Testis (tissue), 3 donors: ENCODE results near the gene FAM124A. TPM values are rescaled to one million over a fixed set of nuclear protein-coding genes. Genes with fewer than 3 reads are reported as not detected.

Experiments used
- DNase-seq: peaks from one replicate; pipeline ENCODE4 v3.0.0-alpha.2; 2019
- H3K27ac ChIP-seq, 2 donors: fragments of 200-600 bp; sonication (generic); one replicate each; pipeline ENCODE4 v1.5.1; 2019
- H3K27me3 ChIP-seq: fragments of 200-600 bp; sonication (generic); one replicate; pipeline ENCODE4 v1.5.1; 2019
- H3K36me3 ChIP-seq: fragments of 200-600 bp; sonication (generic); one replicate; pipeline ENCODE4 v1.5.1; 2017; ENCODE audit warnings: low read depth; ENCODE audit errors: missing control alignments
- H3K4me1 ChIP-seq: fragments of 200-600 bp; sonication (generic); one replicate; pipeline ENCODE4 v1.5.1; 2019
- H3K4me3 ChIP-seq, 2 donors: fragments of 200-600 bp; sonication (generic); one replicate each; pipeline ENCODE4 v1.5.1; 2017 to 2019
- H3K9me3 ChIP-seq: fragments of 200-600 bp; sonication (generic); one replicate; pipeline ENCODE4 v1.5.1; 2017
- CTCF ChIP-seq, 3 experiments: fragments of 450-650 bp in 2 of 3; fragments of 200-600 bp in 1 of 3; sonication (generic) in 1 of 3; IDR thresholded peaks; one replicate each; pipeline ENCODE4 v1.5.1; 2016 to 2019; ENCODE audit warnings: antibody characterized with exemption in 3 of 3, mild to moderate bottlenecking in 2 of 3, moderate library complexity in 1 of 3
- POLR2A ChIP-seq: fragments of 450-650 bp; IDR thresholded peaks from one replicate; pipeline ENCODE4 v1.6.1; 2017; ENCODE audit warnings: antibody characterized with exemption, mild to moderate bottlenecking, moderate library complexity
- WGBS, 2 donors: methylation state at CpG; one replicate each; pipeline ENCODE4 v1.1.5; 2018; 5-methylcytosine and 5-hydroxymethylcytosine counted together
- intact Hi-C: fragments of 100-400 bp; cut with DNase I; formaldehyde crosslinking; loops from one replicate; pipeline ENCODE4 v1.15.1; 2023; ENCODE audit warnings: low total_unique reads
- polyA plus RNA-seq: library from polyadenylated mRNA; stranded (reverse); fragments of 350-450 nt; fragmentation: Illumina TruSeq; extraction: RNeasy Lipid Tissue Mini Kit (QIAGEN cat#74804); gene quantifications from one replicate; pipeline ENCODE4 v1.2.3, GENCODE V29; 2014; ENCODE audit warnings: low read depth, low replicate concordance; ENCODE audit not compliant: insufficient read depth
- total RNA-seq, 2 donors: library from RNA; depleted of rRNA; stranded (reverse); fragments of >200 nt; gene quantifications; one replicate each; pipeline ENCODE4 v1.2.3, GENCODE V29; 2016

The FAM124A gene
- total and polyA plus RNA-seq, 3 donors from 2014 or later: 2.7 to 3.4 (median 3.0) TPM

GRCh38 chr13:51329606-51330005 lies 107.4 kb downstream of the FAM124A start:
- H3K27ac ChIP-seq: no peak overlapping the region
- H3K9me3 ChIP-seq: no peaks in the 10 kb centered on the region
- no peaks in the 10 kb centered on the region for H3K36me3 ChIP-seq
- WGBS, 2 donors: 89 to 94% methylated on average over 3 of the region's 3 CpGs
- no peaks in the 10 kb centered on the region for H3K27me3 ChIP-seq
- H3K4me3 ChIP-seq: no peak overlapping the region
- TF ChIP-seq CTCF (IDR thresholded peaks at IDR 0.05): no peak
- TF ChIP-seq POLR2A: no peak
- intact Hi-C loops: no loop called here
- no peaks in the 10 kb centered on the region for H3K4me1 ChIP-seq
- DNase-seq: no peak

DNA sequence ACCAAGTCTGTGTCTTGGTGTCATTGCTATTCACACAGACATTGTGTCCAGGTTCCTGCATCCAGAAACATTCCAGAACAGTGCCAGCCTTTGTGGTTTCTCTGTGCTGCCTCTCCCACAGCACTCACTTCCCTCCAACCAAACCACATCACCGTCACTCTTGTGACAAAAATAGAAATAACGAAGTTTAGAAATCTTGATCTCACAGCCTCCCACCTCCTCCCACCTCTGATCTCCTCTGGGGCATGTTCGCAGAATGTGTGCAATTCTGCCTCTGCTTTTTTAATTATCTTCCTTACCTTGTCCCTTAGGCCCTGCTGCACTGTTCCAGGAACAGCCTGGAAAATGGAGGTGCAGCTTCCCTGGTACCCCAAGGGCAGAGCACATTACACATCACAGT lies 108.6 kb downstream of the FAM124A start:
- H3K4me1 ChIP-seq: no peaks in the 10 kb centered on the region
- intact Hi-C loops: no loop called here
- no peaks in the 10 kb centered on the region for H3K36me3 ChIP-seq
- no peak overlapping the region for H3K4me3 ChIP-seq
- H3K9me3 ChIP-seq: no peaks in the 10 kb centered on the region
- no peak for TF ChIP-seq CTCF (IDR thresholded peaks at IDR 0.05)
- no peak for TF ChIP-seq POLR2A
- H3K27ac ChIP-seq: no peak overlapping the region
- no peaks in the 10 kb centered on the region for H3K27me3 ChIP-seq
- peak; percentile 63 for DNase-seq
- WGBS, 2 donors: 51 to 64% methylated on average over 3 of the region's 3 CpGs

DNA sequence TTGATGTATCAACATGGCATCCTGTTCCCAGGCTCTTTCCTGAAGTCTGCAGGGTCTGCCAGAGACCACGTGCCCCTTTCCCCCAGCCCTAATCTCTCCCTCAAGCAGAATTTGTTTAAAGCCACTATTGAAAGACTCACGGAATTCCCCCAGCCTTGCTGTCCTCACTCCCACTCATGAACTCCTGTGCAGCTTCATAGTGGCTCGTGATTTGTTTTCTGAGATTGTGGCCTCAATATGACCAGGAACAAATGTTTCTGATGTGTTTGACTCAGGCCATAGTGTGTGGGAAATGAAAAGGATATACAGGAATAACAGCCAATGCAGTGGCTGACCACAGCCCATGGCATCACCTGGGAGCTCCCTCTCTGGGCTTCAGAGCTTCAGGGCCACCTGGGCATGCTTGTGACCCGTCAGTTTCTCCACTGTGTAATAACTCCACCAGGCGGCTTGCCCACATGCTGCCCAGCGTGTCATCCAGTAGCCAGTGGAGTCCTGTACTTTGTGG lies 109.2 kb downstream of the FAM124A start:
- Histone ChIP-seq H3K4me1 (no peaks in the 10 kb centered on the region), H3K27me3 (no peaks in the 10 kb centered on the region), H3K36me3 (no peaks in the 10 kb centered on the region), H3K4me3 (no peak overlapping the region), H3K27ac (no peak overlapping the region), H3K9me3 (no peaks in the 10 kb centered on the region)
- TF ChIP-seq POLR2A: no peak
- no peak for TF ChIP-seq CTCF (IDR thresholded peaks at IDR 0.05)
- DNase-seq: peak; percentile 40
- intact Hi-C loops: no loop called here
- WGBS, 2 donors: 55 to 67% methylated on average over 6 of the region's 6 CpGs

DNA sequence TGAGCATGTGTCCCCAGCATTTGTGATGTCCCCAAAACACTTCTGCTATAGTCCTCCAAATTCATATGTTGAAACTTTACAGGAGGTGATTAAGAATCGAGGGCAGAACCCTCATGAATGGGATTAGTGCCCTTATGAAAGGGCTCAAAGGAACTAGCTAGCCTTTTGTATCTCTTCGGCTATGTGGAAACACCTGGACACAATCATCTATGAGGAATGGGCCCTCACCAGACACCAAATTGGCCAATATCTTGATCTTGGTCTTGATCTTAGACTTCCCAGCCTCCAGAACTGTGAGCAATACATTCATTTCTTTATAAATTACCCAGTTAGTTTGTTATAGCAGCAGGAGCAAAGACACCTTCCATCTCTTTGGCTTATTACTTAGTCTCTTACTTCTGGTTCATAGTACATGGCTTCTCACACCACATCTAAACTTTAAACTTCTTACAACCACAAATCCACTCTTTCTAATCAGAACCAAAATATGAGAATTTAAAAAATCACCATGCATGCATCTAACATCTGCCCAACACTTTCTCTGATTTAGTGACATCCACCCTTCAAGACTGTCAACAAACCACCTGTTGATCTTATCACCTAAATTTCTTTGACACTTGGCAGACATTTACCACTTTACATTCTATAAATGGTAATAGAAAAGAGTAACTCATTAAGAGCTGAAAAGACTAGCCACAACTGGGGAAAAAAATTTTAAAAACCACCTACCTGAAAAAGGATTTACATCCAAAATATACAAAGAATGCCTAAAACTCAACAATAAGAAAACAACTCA lies 110.6 kb downstream of the FAM124A start:
- DNase-seq: no peak
- H3K4me3 ChIP-seq: no peak overlapping the region
- H3K9me3 ChIP-seq: no peaks in the 10 kb centered on the region
- WGBS, 2 donors: 81 to 92% methylated on average over 2 of the region's 2 CpGs
- no peak for TF ChIP-seq POLR2A
- no peak for TF ChIP-seq CTCF (IDR thresholded peaks at IDR 0.05)
- no peaks in the 10 kb centered on the region for H3K27me3 ChIP-seq
- no peak overlapping the region for H3K27ac ChIP-seq
- no peaks in the 10 kb centered on the region for H3K4me1 ChIP-seq
- no peaks in the 10 kb centered on the region for H3K36me3 ChIP-seq
- intact Hi-C loops: no loop called here

DNA sequence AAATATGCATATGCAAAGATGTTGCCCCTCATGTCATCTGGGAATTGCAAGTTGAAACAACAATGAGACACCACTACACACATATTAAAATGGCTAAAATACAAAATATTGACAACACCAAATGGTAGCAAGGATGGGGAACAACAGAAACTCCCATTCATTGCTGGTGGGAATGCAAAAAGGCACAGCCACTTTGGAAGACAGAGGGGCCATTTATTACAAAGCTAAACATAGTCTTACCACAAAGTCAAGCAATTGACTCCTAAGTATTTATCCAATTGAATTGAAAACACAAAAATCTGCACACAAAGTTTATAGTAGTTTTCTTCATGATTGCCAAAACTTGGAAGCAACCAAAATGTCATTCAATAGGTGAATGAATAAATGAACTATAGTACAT lies 111.2 kb downstream of the FAM124A start:
- Histone ChIP-seq H3K4me3 (no peak overlapping the region), H3K9me3 (no peaks in the 10 kb centered on the region), H3K36me3 (no peaks in the 10 kb centered on the region), H3K27ac (no peak overlapping the region), H3K27me3 (no peaks in the 10 kb centered on the region), H3K4me1 (no peaks in the 10 kb centered on the region)
- no peak for DNase-seq
- TF ChIP-seq CTCF (IDR thresholded peaks at IDR 0.05) (no peak), POLR2A (no peak)
- intact Hi-C loops: no loop called here
